HCT116 (cell line): Measurements from ENCODE around the gene NOS3. TPM values are rescaled to one million over a fixed set of nuclear protein-coding genes. Genes with fewer than 3 reads are reported as not detected.
A peak's percentile ranks its signal among the peaks of the same experiment; 100 is the strongest.

Source experiments
- ATAC-seq: fragments of 200-7000 bp; cut with Tn5 transposase; 2 replicates; pipeline ENCODE4 v1.9.1; 2020; ENCODE audit warnings: mild to moderate bottlenecking, moderate library complexity
- BruUV-seq: library from RNA; stranded (reverse); fragments of 400-500 nt; replicated peaks from 2 replicates; lab custom pipeline; 2021; lab: Mats Ljungman, UMichigan
- CTCF ChIA-PET: fragments of 300-600 bp; sonication (Branson Sonifier 250); formaldehyde crosslinking; loops from one replicate; lab custom pipeline; 2021; ENCODE audit warnings: antibody characterized with exemption; lab: Charles Lee
- POLR2A ChIA-PET: fragments of 300-600, 350-600 bp; sonication (Branson Sonifier 250); formaldehyde crosslinking; loops from one replicate; lab custom pipeline; 2021; ENCODE audit warnings: antibody characterized with exemption; lab: Charles Lee
- RAD21 ChIA-PET, 2 experiments: fragments of 300-600 bp; sonication (Branson Sonifier 250); formaldehyde crosslinking; loops; one replicate each; lab custom pipeline; 2023; ENCODE audit warnings: low total read pairs in 2 of 2; ENCODE audit not compliant: uncharacterized antibody in 2 of 2, unreplicated experiment in 2 of 2, low non-redundant PET in 1 of 2; lab: Charles Lee
- DNase-seq: peaks from one replicate; pipeline ENCODE4 v3.0.0-alpha.2; 2010; ENCODE audit warnings: low read depth, low spot score
- H2AFZ ChIP-seq: fragments of 200-600 bp; shearing (Covaris generic), sonication (generic); 2 replicates; pipeline ENCODE4 v1.6.1; 2017; ENCODE audit warnings: low read depth, mixed run types, mixed read lengths, antibody characterized with exemption, low read length; ENCODE audit not compliant: poor library complexity, severe bottlenecking
- H3K27ac ChIP-seq: 2 replicates; pipeline ENCODE4 v1.5.1; 2012; ENCODE audit warnings: low read depth, low read length
- H3K27me3 ChIP-seq: fragments of 200-600 bp; sonication (generic); 2 replicates; pipeline ENCODE4 v1.6.1; 2016; ENCODE audit warnings: mixed run types, low read length, mixed read lengths; ENCODE audit not compliant: insufficient read depth
- H3K36me3 ChIP-seq, 2 experiments: fragments of 200-500 bp in 1 of 2; fragments of 200-600 bp in 1 of 2; sonication (Bioruptor generic) in 1 of 2; sonication (generic) in 1 of 2; 2 replicates each; pipeline versions ENCODE4 v1.5.1 to v1.6.1; 2014 to 2016; ENCODE audit warnings: low read length in 2 of 2, inconsistent platforms in 1 of 2, mixed read lengths in 1 of 2, mixed run types in 1 of 2; ENCODE audit not compliant: insufficient read depth in 2 of 2, control insufficient read depth in 1 of 2
- H3K4me1 ChIP-seq, 2 experiments: fragments of 200-600 bp in 1 of 2; sonication (generic) in 1 of 2; 2 replicates each; pipeline versions ENCODE4 v1.5.1 to v1.6.1; 2012 to 2017; ENCODE audit warnings: low read length in 2 of 2, inconsistent platforms in 1 of 2, mild to moderate bottlenecking in 1 of 2, mixed read lengths in 1 of 2, mixed run types in 1 of 2, moderate library complexity in 1 of 2; ENCODE audit not compliant: insufficient read depth in 2 of 2, control insufficient read depth in 1 of 2
- H3K4me2 ChIP-seq: fragments of 200-600 bp; sonication (generic); 2 replicates; pipeline ENCODE4 v1.6.1; 2017; ENCODE audit warnings: mixed run types, low read length, mixed read lengths
- H3K4me3 ChIP-seq, 2 experiments: fragments of 200-600 bp in 1 of 2; sonication (generic) in 1 of 2; replicated peaks in 1 of 2; 2 replicates each; pipeline ENCODE4 v1.5.1; 2011 to 2016; ENCODE audit warnings: low read length in 2 of 2, control low read depth in 1 of 2, low read depth in 1 of 2, mild to moderate bottlenecking in 1 of 2, mixed read lengths in 1 of 2, mixed run types in 1 of 2
- H3K79me2 ChIP-seq: fragments of 200-600 bp; sonication (generic); 2 replicates; pipeline ENCODE4 v1.6.1; 2017; ENCODE audit warnings: mild to moderate bottlenecking, mixed run types, low read length, moderate library complexity, mixed read lengths; ENCODE audit not compliant: insufficient read depth
- H3K9ac ChIP-seq: fragments of 200-600 bp; sonication (generic); 2 replicates; pipeline ENCODE4 v1.6.1; 2016; ENCODE audit warnings: low read length, mixed read lengths
- H3K9me2 ChIP-seq: fragments of 200-600 bp; sonication (generic), shearing (Covaris generic); 2 replicates; pipeline ENCODE4 v1.6.1; 2017; ENCODE audit warnings: mixed run types, mild to moderate bottlenecking, moderate library complexity; ENCODE audit not compliant: insufficient read depth
- H3K9me3 ChIP-seq, 2 experiments: fragments of 200-500 bp in 1 of 2; fragments of 200-600 bp in 1 of 2; sonication (Bioruptor generic) in 1 of 2; sonication (generic) in 1 of 2; 2 replicates each; pipeline ENCODE4 v1.6.1; 2014 to 2017; ENCODE audit warnings: low read length in 2 of 2, mixed read lengths in 2 of 2, inconsistent platforms in 1 of 2, low read depth in 1 of 2, mild to moderate bottlenecking in 1 of 2, mixed run types in 1 of 2, moderate library complexity in 1 of 2; ENCODE audit not compliant: control insufficient read depth in 1 of 2, insufficient read depth in 1 of 2
- H4K20me1 ChIP-seq: fragments of 200-600 bp; sonication (generic), shearing (Covaris generic); 2 replicates; pipeline ENCODE4 v1.6.1; 2017; ENCODE audit warnings: mixed run types, mild to moderate bottlenecking, moderate library complexity; ENCODE audit not compliant: insufficient read depth
- POLR2A ChIP-seq: IDR thresholded peaks from 2 replicates; pipeline ENCODE4 v1.7.0; 2011; ENCODE audit warnings: borderline replicate concordance; ENCODE audit not compliant: insufficient read depth, insufficient read length; ENCODE audit errors: extremely low read depth
- SIN3A ChIP-seq: IDR thresholded peaks from 2 replicates; pipeline ENCODE4 v1.6.1; 2012; ENCODE audit warnings: low read depth
- ZFX ChIP-seq: fragments of 450-650 bp; IDR thresholded peaks from 2 replicates; pipeline ENCODE4 v1.6.1; 2017
- intact Hi-C: fragments of 100-400 bp; cut with micrococcal nuclease; formaldehyde crosslinking; loops from 2 replicates; pipeline ENCODE4 v1.10.0; 2022
- total RNA-seq: library from RNA; stranded (reverse); gene quantifications from one replicate; pipeline ENCODE4 v1.2.1, GENCODE V29; 2021; ENCODE audit not compliant: unreplicated experiment
- TF ChIP-seq, protein P1 (sequence below), 3 experiments: fragments of 200-600 bp in 1 of 3; sonication (generic) in 1 of 3; IDR thresholded peaks in 2 of 3; conservative IDR thresholded peaks in 1 of 3; 2 replicates each; pipeline ENCODE4 v1.5.1; 2012 to 2017; ENCODE audit warnings: low read depth in 2 of 3, low read length in 2 of 3, antibody characterized with exemption in 1 of 3, borderline replicate concordance in 1 of 3, control low read depth in 1 of 3, mild to moderate bottlenecking in 1 of 3, mixed read lengths in 1 of 3, mixed run types in 1 of 3, moderate library complexity in 1 of 3; ENCODE audit not compliant: insufficient read depth in 1 of 3

NOS3 gene
- total RNA-seq, 1 experiment from 2014 or later = 35.8 TPM

- peak overlapping the region; percentile 81 for H3K9ac ChIP-seq
- peaks cover 4% of the 10 kb centered on the region; the same call in 1 of the 2 replicates for H3K79me2 ChIP-seq
- no peaks in the 10 kb centered on the region for H3K27me3 ChIP-seq
- ChIA-PET POLR2A (interaction anchor here (0.7 to 1.5 kb wide), 8 partner anchors 9 to 218 kb away, joined by 3 to 6 read pairs (median 4); partner anchors contain the start of genes ABCB8 and ABCF2), CTCF (interaction anchor here (0.6 to 5.4 kb wide), 27 partner anchors 8 to 271 kb away, joined by 3 to 59 read pairs (median 5); partner anchors contain the start of genes ABCB8, ATG9B and TMUB1), RAD21 (interaction anchor here (0.6 to 1.7 kb wide), 5 partner anchors 9 to 102 kb away, joined by 3 to 5 read pairs (median 3); partner anchors contain the start of gene ABCB8 (in 1 of the 2))
- TF ChIP-seq, protein P1, sequence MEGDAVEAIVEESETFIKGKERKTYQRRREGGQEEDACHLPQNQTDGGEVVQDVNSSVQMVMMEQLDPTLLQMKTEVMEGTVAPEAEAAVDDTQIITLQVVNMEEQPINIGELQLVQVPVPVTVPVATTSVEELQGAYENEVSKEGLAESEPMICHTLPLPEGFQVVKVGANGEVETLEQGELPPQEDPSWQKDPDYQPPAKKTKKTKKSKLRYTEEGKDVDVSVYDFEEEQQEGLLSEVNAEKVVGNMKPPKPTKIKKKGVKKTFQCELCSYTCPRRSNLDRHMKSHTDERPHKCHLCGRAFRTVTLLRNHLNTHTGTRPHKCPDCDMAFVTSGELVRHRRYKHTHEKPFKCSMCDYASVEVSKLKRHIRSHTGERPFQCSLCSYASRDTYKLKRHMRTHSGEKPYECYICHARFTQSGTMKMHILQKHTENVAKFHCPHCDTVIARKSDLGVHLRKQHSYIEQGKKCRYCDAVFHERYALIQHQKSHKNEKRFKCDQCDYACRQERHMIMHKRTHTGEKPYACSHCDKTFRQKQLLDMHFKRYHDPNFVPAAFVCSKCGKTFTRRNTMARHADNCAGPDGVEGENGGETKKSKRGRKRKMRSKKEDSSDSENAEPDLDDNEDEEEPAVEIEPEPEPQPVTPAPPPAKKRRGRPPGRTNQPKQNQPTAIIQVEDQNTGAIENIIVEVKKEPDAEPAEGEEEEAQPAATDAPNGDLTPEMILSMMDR (IDR thresholded peaks at IDR 0.05 in 2 of 3, conservative IDR thresholded peaks at IDR 0.05 in 1 of 3; ENCODE audit: borderline replicate concordance in 1 of 3, insufficient read depth in 1 of 3, low read depth in 2 of 3, low read length in 2 of 3) = peak in 2 of 3 experiments; percentile 55 to 63; a peak in 4 of 6 replicates
- TF ChIP-seq POLR2A (peak; percentile 5), ZFX (no peak)
- BruUV-seq = no TSS peak
- no peaks in the 10 kb centered on the region for H3K36me3 ChIP-seq
- H3K9me2 ChIP-seq = no peaks in the 10 kb centered on the region
- H3K4me1 ChIP-seq = peaks cover 16 to 51% of the 10 kb centered on the region in 2 experiments; a peak in 3 of 4 replicates
- DNase-seq (no peak), ATAC-seq (peak; percentile 61)
- no peak overlapping the region for H2AFZ ChIP-seq
- no peaks in the 10 kb centered on the region for H4K20me1 ChIP-seq
- peak overlapping the region; percentile 72 to 73 for H3K4me3 ChIP-seq
- intact Hi-C loops = loop anchor here (1.0 to 10.0 kb wide), 2 partner anchors 102 to 235 kb away; no protein-coding TSS in a partner anchor
- H3K9me3 ChIP-seq = no peaks in the 10 kb centered on the region
- peak overlapping the region; percentile 94 for H3K4me2 ChIP-seq
- H3K27ac ChIP-seq = peak overlapping the region; percentile 71
Observed at GRCh38 chr7:151009327-151010036, 18.7 kb downstream of the NOS3 start.

DNA sequence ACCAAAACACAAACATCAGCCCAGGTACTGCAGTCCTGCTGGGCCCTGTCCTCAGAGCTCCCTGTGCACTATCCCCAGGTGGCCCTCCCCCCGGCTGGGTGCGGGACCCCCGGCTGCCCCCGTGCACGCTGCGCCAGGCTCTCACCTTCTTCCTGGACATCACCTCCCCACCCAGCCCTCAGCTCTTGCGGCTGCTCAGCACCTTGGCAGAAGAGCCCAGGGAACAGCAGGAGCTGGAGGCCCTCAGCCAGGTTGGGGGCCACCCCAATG, 19.2 kb downstream of the NOS3 start:
- Histone ChIP-seq H3K4me1 (peaks cover 16 to 53% of the 10 kb centered on the region in 2 experiments; a peak in 3 of 4 replicates), H3K9ac (peak overlapping the region; percentile 81), H2AFZ (no peak overlapping the region), H3K79me2 (peaks cover 4% of the 10 kb centered on the region; the same call in 1 of the 2 replicates), H3K36me3 (no peaks in the 10 kb centered on the region), H3K9me3 (no peaks in the 10 kb centered on the region), H3K4me2 (peak overlapping the region; percentile 94)
- RAD21 ChIA-PET = interaction anchor here (0.6 to 1.7 kb wide), 4 partner anchors 19 to 102 kb away, joined by 3 to 5 read pairs (median 3); partner anchors contain the start of gene ABCB8 (in 1 of the 2)
- POLR2A ChIA-PET = interaction anchor here (0.9 to 1.5 kb wide), 6 partner anchors 18 to 217 kb away, joined by 3 to 6 read pairs (median 4); partner anchors contain the start of genes ABCB8 and ABCF2
- CTCF ChIA-PET = interaction anchor here (0.6 to 5.4 kb wide), 20 partner anchors 10 to 271 kb away, joined by 3 to 59 read pairs (median 5); partner anchors contain the start of genes ABCB8 and ATG9B
- no peak for TF ChIP-seq POLR2A
- TF ChIP-seq ZFX = no peak
- no peak for TF ChIP-seq SIN3A
- TF ChIP-seq, protein P1 (IDR thresholded peaks at IDR 0.05 in 2 of 3, conservative IDR thresholded peaks at IDR 0.05 in 1 of 3; ENCODE audit: borderline replicate concordance in 1 of 3, insufficient read depth in 1 of 3, low read depth in 2 of 3, low read length in 2 of 3) = no peak
- TF ChIP-seq, all 23 proteins: peak for 0
- no peaks in the 10 kb centered on the region for H4K20me1 ChIP-seq
- DNase-seq (no peak), ATAC-seq (no peak)
- no TSS peak for BruUV-seq
- H3K27ac ChIP-seq = peak overlapping the region; percentile 71; the same call in 1 of the 2 replicates
- no peaks in the 10 kb centered on the region for H3K9me2 ChIP-seq
- no peaks in the 10 kb centered on the region for H3K27me3 ChIP-seq
- intact Hi-C loops = loop anchor here (10.0 kb wide), 1 partner anchor 235 kb away; no protein-coding TSS in a partner anchor
- H3K4me3 ChIP-seq = peak overlapping the region; percentile 72 to 73
